Testis (tissue), 3 donors: ENCODE results near the gene GDPD5. TPM values are rescaled to one million over a fixed set of nuclear protein-coding genes. Genes with fewer than 3 reads are reported as not detected.

Experiments used
- DNase-seq: peaks from one replicate; pipeline ENCODE4 v3.0.0-alpha.2; 2019
- H3K27ac ChIP-seq, 2 donors: fragments of 200-600 bp; sonication (generic); one replicate each; pipeline ENCODE4 v1.5.1; 2019
- H3K27me3 ChIP-seq: fragments of 200-600 bp; sonication (generic); one replicate; pipeline ENCODE4 v1.5.1; 2019
- H3K36me3 ChIP-seq: fragments of 200-600 bp; sonication (generic); one replicate; pipeline ENCODE4 v1.5.1; 2017; ENCODE audit warnings: low read depth; ENCODE audit errors: missing control alignments
- H3K4me1 ChIP-seq: fragments of 200-600 bp; sonication (generic); one replicate; pipeline ENCODE4 v1.5.1; 2019
- H3K4me3 ChIP-seq, 2 donors: fragments of 200-600 bp; sonication (generic); one replicate each; pipeline ENCODE4 v1.5.1; 2017 to 2019
- H3K9me3 ChIP-seq: fragments of 200-600 bp; sonication (generic); one replicate; pipeline ENCODE4 v1.5.1; 2017
- POLR2A ChIP-seq: fragments of 450-650 bp; IDR thresholded peaks from one replicate; pipeline ENCODE4 v1.6.1; 2017; ENCODE audit warnings: antibody characterized with exemption, mild to moderate bottlenecking, moderate library complexity
- WGBS, 2 donors: methylation state at CpG; one replicate each; pipeline ENCODE4 v1.1.5; 2018; 5-methylcytosine and 5-hydroxymethylcytosine counted together
- intact Hi-C: fragments of 100-400 bp; cut with DNase I; formaldehyde crosslinking; loops from one replicate; pipeline ENCODE4 v1.15.1; 2023; ENCODE audit warnings: low total_unique reads
- polyA plus RNA-seq: library from polyadenylated mRNA; stranded (reverse); fragments of 350-450 nt; fragmentation: Illumina TruSeq; extraction: RNeasy Lipid Tissue Mini Kit (QIAGEN cat#74804); gene quantifications from one replicate; pipeline ENCODE4 v1.2.3, GENCODE V29; 2014; ENCODE audit warnings: low read depth, low replicate concordance; ENCODE audit not compliant: insufficient read depth
- total RNA-seq, 2 donors: library from RNA; depleted of rRNA; stranded (reverse); fragments of >200 nt; gene quantifications; one replicate each; pipeline ENCODE4 v1.2.3, GENCODE V29; 2016
- TF ChIP-seq, protein P1 (sequence below), 3 experiments: fragments of 450-650 bp in 2 of 3; fragments of 200-600 bp in 1 of 3; sonication (generic) in 1 of 3; IDR thresholded peaks; one replicate each; pipeline ENCODE4 v1.5.1; 2016 to 2019; ENCODE audit warnings: antibody characterized with exemption in 3 of 3, mild to moderate bottlenecking in 2 of 3, moderate library complexity in 1 of 3

The GDPD5 gene
- total and polyA plus RNA-seq, 3 donors from 2014 or later = 43.3 to 99.5 (median 65.8) TPM

GRCh38 chr11:75467881-75468280 lies 57.9 kb downstream of the GDPD5 start:
- intact Hi-C loops = no loop called here
- Histone ChIP-seq H3K4me3 (no peak overlapping the region), H3K9me3 (no peaks in the 10 kb centered on the region), H3K4me1 (peaks cover 10% of the 10 kb centered on the region), H3K36me3 (no peaks in the 10 kb centered on the region), H3K27ac (no peak overlapping the region), H3K27me3 (no peaks in the 10 kb centered on the region)
- TF ChIP-seq, protein P1, sequence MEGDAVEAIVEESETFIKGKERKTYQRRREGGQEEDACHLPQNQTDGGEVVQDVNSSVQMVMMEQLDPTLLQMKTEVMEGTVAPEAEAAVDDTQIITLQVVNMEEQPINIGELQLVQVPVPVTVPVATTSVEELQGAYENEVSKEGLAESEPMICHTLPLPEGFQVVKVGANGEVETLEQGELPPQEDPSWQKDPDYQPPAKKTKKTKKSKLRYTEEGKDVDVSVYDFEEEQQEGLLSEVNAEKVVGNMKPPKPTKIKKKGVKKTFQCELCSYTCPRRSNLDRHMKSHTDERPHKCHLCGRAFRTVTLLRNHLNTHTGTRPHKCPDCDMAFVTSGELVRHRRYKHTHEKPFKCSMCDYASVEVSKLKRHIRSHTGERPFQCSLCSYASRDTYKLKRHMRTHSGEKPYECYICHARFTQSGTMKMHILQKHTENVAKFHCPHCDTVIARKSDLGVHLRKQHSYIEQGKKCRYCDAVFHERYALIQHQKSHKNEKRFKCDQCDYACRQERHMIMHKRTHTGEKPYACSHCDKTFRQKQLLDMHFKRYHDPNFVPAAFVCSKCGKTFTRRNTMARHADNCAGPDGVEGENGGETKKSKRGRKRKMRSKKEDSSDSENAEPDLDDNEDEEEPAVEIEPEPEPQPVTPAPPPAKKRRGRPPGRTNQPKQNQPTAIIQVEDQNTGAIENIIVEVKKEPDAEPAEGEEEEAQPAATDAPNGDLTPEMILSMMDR (IDR thresholded peaks at IDR 0.05) = no peak
- no peak for TF ChIP-seq POLR2A
- DNase-seq = no peak
- WGBS, 2 donors = 87 to 89% methylated on average over 4 of the region's 4 CpGs

DNA sequence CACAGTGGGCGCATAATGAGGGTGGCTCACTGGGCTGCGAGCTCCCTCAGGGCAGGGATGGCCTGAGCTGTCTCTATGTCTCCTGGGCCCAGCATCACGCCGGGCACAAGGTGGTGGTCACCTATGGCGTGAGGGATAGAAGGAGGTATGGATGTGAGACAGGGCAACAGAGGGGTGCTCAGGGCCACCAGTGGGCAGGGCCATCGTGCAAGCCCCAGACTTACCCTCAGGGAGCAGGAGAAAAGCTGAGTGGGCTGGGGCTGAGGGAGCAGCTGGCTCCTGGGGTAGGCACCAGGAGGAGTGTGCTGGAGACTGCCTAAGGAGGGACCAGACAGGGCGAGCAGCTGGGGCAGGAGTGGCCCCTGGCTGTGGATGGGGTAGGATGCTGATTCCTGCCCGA lies 58.4 kb downstream of the GDPD5 start:
- H3K4me1 ChIP-seq = peaks cover 10% of the 10 kb centered on the region
- H3K4me3 ChIP-seq = no peak overlapping the region
- intact Hi-C loops = no loop called here
- 94 to 97% methylated on average over 6 to 8 of the region's 8 CpGs for WGBS, 2 donors
- no peak overlapping the region for H3K27ac ChIP-seq
- DNase-seq = no peak
- no peaks in the 10 kb centered on the region for H3K27me3 ChIP-seq
- no peaks in the 10 kb centered on the region for H3K36me3 ChIP-seq
- H3K9me3 ChIP-seq = no peaks in the 10 kb centered on the region
- TF ChIP-seq, protein P1 (IDR thresholded peaks at IDR 0.05) = no peak
- no peak for TF ChIP-seq POLR2A

DNA sequence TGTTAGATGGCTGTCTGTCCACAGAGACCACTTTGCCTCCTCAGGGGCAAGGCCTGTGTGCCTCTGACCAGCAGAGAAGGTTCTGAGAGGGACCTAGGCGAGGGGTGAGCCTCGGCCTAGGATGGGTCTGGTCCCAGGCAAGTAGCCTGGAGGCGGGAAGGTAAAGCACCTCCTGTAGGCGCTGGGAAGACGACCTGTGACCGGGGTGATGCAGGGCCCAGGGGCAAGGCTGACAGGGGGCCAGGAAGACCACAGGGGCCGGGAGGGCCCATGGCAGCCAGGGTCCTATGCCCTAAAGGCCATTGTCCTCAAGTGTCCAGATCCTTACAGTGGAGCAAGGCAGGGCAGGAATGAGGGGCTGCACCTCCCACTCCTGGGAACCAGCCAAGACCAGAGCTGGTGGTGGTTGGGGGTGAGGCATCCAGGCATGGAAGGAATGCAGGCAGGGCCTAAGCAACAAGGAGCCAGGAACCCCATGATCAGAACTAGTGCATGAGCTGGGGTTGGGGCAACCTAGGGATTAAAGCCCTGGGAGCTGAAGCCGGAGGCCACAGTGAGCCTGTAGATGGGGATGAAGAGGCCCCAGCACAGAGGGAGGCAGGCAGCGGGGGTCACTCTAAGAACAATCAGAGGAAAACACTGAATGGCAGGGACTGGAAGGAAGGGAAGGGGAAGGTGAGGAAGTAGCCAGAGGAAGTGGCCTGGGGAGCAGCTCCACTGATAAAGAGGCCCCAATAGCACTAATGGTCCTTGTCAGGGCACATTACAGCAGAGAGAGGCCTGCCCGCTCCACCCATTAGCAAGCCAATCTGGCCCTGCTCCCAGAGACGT lies 59.8 kb downstream of the GDPD5 start:
- Histone ChIP-seq H3K27ac (no peak overlapping the region), H3K4me1 (peaks cover 10% of the 10 kb centered on the region), H3K9me3 (no peaks in the 10 kb centered on the region), H3K4me3 (no peak overlapping the region), H3K27me3 (no peaks in the 10 kb centered on the region), H3K36me3 (no peaks in the 10 kb centered on the region)
- DNase-seq = no peak
- TF ChIP-seq POLR2A = no peak
- TF ChIP-seq, protein P1 (IDR thresholded peaks at IDR 0.05) = no peak
- WGBS, 2 donors = 86 to 93% methylated on average over 9 to 11 of the region's 11 CpGs
- intact Hi-C loops = no loop called here

GRCh38 chr11:75463106-75463774 lies 62.5 kb downstream of the GDPD5 start:
- no peaks in the 10 kb centered on the region for H3K36me3 ChIP-seq
- no peak for DNase-seq
- no peak overlapping the region for H3K27ac ChIP-seq
- intact Hi-C loops = no loop called here
- TF ChIP-seq, protein P1 (IDR thresholded peaks at IDR 0.05) = no peak
- no peak for TF ChIP-seq POLR2A
- H3K9me3 ChIP-seq = no peaks in the 10 kb centered on the region
- H3K4me3 ChIP-seq = no peak overlapping the region
- no peaks in the 10 kb centered on the region for H3K4me1 ChIP-seq
- 48 to 61% methylated on average over 10 to 11 of the region's 11 CpGs for WGBS, 2 donors
- no peaks in the 10 kb centered on the region for H3K27me3 ChIP-seq
